SW 1271 (cell line): ENCODE data around the gene FRY.

Experiments used
- DNase-seq, 2 experiments: peaks; one replicate each; lab custom pipeline; 2025; lab: John Stamatoyannopoulos, UW

The FRY gene

DNA sequence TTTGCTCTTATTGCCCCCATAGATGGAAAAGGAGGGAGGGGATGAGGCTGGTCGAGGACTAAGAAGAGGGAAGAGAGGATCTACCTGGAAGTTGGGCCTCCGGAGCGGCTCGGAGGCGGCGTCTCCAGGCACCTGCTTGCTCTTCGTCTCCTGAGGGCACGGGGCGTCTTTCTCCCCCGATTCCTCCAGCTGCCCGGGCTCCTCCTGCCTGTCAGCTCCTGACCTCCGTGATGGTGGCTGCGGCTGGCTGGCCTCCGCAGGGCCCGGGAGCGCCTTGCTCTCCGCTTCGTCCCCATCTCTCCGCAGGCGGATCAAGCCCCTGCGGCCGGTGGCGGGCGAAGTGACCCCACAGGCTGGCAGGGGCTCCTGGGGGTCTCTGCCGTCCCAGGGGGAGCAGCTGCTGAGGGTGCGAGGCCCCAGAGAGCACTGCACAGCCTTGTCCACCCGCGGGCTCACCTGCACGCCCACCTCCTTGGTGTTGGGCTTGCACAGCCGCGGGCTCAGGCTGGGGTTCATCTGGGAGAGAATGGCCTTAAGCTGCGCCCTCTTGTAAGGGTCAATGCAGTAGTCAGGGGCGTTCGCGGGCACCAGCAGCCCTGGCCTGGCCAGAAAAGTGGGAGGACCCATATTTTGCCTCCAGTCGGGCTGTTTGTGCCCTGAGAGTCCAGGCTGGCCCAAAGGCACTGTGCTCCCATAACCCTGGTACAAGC lies 279.8 kb downstream of the FRY start:
- DNase-seq: no peak

DNA sequence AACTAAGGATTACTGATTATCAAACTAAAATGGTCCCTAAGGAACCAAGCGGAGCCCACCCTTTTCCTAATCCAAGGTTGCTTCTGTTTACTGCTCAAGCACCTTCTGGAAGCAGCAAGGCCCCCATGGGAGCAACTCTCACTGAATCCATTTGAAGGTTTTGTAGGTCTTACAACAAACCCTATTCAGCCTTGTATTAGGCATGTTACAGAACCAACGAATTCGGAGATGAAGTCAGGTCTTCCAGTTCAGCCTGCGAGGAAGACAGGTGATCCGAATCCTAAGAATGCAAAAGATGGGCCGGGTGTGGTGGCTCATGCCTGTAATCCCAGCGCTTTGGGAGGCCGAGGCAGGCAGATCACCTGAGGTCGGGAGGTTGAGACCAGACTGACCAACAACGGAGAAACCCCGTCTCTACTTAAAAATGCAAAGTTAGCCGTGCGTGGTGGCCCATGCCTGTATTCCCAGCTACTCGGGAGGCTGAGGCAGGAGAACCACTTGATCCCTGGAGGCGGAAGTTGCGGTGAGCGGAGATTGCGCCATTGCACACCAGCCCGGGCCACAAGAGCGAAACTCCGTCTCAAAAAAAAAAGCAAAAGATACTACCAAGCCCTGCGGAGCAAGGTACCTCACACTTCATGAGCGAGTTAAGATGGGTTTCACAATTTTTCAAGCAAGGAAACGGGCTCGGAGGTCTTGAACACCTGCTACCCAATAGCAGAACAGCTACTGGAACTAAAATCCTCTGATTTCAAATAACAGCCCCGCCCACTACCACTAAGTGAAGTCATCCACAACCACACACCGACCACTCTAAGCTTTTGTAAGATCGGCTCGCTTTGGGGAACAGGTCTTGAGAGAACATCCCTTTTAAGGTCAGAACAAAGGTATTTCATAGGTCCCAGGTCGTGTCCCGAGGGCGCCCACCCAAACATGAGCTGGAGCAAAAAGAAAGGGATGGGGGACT lies 283.0 kb downstream of the FRY start:
- peak in 1 of 2 experiments; percentile 50 for DNase-seq

DNA sequence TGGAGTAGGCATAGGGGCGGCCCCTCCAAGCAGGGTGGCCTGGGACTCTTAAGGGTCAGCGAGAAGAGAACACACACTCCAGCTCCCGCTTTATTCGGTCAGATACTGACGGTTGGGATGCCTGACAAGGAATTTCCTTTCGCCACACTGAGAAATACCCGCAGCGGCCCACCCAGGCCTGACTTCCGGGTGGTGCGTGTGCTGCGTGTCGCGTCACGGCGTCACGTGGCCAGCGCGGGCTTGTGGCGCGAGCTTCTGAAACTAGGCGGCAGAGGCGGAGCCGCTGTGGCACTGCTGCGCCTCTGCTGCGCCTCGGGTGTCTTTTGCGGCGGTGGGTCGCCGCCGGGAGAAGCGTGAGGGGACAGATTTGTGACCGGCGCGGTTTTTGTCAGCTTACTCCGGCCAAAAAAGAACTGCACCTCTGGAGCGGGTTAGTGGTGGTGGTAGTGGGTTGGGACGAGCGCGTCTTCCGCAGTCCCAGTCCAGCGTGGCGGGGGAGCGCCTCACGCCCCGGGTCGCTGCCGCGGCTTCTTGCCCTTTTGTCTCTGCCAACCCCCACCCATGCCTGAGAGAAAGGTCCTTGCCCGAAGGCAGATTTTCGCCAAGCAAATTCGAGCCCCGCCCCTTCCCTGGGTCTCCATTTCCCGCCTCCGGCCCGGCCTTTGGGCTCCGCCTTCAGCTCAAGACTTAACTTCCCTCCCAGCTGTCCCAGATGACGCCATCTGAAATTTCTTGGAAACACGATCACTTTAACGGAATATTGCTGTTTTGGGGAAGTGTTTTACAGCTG lies 283.9 kb downstream of the FRY start, which contains the start of the genes BRCA2 and ZAR1L:
BRCA2 (plus strand) TSS at position 271 of the 790 bp plus-strand sequence. CDS start 953 bp downstream, outside the sequence.
ZAR1L (minus strand) TSS at position 126 of the 790 bp plus-strand sequence. CDS start 3,438 bp downstream, outside the sequence.
- peak; percentile 67 to 79 for DNase-seq

DNA sequence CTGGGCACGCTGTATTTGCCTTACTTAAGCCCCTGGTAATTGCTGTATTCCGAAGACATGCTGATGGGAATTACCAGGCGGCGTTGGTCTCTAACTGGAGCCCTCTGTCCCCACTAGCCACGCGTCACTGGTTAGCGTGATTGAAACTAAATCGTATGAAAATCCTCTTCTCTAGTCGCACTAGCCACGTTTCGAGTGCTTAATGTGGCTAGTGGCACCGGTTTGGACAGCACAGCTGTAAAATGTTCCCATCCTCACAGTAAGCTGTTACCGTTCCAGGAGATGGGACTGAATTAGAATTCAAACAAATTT lies 284.4 kb downstream of the FRY start:
- no peak for DNase-seq

DNA sequence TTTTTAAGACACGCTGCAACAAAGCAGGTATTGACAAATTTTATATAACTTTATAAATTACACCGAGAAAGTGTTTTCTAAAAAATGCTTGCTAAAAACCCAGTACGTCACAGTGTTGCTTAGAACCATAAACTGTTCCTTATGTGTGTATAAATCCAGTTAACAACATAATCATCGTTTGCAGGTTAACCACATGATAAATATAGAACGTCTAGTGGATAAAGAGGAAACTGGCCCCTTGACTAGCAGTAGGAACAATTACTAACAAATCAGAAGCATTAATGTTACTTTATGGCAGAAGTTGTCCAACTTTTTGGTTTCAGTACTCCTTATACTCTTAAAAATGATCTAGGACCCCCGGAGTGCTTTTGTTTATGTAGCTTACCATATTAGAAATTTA lies 284.9 kb downstream of the FRY start:
- DNase-seq: no peak

DNA sequence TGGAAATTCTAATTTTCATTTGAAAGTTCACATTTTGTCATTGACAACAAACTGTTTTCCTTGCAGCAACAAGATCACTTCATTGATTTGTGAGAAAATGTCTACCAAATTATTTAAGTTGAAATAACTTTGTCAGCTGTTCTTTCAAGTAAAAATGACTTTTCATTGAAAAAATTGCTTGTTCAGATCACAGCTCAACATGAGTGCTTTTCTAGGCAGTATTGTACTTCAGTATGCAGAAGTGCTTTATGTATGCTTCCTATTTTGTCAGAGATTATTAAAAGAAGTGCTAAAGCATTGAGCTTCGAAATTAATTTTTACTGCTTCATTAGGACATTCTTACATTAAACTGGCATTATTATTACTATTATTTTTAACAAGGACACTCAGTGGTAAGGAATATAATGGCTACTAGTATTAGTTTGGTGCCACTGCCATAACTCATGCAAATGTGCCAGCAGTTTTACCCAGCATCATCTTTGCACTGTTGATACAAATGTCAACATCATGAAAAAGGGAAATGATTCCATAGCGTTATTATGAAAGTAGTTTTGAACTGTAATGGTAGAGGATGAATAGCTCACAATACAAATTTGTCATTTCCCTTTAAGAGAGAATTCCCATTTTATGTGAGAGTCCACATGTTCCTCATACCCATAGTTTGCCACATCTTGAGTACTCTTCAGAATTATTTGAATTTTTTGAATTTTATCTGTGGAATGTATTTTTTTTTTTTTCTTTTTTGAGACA lies 286.3 kb downstream of the FRY start:
- DNase-seq: no peak

DNA sequence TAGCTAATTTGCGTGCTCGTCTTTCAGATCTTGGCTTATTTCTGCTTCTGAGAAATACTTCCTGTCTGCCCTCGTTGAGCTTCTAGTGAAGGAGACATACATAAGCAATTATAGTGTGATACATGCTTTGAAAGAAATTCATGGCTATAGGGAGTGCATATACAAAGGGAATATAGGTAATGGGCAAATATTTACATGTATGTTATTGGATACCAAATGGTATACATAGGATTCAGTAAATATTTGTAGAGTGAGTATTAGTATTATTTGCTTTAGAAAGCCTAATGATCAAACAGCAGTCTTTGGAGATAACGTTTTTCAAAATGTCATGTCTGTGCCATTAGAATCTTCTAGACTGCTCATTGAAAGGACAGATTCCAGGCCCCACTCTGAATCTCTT lies 289.0 kb downstream of the FRY start:
- no peak for DNase-seq

DNA sequence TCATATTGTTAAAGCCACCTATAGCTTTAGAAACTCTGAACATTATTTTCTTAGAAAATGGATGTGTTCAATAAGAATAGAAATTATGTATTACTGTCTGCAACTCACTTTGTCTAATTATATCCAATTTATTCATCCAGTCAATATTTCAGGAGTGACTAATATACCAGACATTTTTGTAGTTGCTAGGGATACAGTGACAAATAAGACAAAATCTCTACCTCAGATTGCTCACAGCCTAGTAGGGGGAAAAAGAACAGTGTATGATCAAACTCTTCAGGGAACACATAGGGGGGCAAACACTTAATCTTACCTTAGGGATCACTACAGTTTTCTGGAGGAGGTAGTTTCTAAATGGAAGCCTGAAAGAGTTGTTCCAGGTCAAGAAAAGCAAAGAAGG lies 292.3 kb downstream of the FRY start:
- DNase-seq: peak; percentile 29 to 70

DNA sequence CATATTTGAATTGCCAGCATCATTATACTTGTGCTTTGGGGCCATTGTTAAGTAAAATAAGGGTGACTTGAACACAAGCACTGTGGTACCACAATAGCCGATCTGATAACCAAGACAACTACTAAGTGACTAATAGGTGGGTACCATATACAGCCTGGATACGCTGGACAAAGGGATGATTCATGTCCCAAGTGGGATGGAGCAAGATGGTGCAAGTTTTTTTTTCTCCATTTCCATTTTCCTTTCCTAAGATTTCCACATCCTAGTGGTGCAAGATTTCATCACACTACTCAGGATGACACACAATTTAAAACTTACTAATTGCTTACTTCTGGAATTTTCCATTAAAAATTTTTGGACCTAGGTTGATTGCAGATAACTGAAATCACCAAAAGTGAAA lies 298.9 kb downstream of the FRY start:
- no peak for DNase-seq

DNA sequence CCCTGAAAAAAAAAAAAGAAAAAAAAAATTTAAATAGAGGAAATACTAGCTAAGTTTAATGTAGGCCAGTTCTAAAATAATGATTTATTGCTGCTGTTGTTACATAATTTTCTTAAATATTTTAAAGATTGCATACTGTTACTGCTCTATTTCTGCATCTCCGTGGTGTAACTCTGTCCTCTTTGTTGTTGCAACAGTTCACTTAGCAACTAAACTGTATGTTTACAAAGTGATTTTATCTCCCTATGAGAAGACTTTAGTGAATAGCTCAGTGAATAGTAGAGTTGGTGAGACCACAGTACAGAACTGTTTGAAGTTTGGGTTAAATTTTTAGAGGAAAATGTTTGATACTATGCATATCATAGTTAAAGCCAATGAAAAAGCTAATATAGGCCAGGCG lies 303.1 kb downstream of the FRY start:
- DNase-seq: no peak

DNA sequence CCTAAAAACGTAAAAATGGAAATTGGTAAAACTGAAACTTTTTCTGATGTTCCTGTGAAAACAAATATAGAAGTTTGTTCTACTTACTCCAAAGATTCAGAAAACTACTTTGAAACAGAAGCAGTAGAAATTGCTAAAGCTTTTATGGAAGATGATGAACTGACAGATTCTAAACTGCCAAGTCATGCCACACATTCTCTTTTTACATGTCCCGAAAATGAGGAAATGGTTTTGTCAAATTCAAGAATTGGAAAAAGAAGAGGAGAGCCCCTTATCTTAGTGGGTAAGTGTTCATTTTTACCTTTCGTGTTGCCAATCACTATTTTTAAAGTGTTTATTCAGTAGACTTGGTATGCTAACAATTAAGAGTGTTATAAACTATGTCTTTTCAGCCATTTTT lies 309.3 kb downstream of the FRY start:
- no peak for DNase-seq

DNA sequence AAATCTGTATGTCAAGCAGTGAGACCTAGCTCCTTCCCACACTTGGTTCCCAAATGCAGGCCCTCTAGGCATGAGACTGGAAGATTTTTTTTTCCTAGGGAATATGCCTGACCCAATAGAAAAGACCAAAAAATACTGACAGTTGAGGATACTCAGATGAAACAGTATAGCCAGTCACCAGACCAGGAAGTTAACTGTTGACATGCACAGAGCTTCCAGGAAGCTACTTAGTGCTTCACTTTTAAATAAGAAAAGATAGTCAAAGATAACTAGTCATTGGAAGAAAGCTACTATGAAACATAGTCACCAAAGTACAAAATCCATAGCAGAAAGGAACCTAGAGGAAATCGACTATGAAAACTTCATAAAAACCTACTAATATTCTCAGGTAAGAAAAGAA lies 316.1 kb downstream of the FRY start:
- no peak for DNase-seq
